ENCODE measurements around the gene ASF1A. TPM values are rescaled to one million over a fixed set of nuclear protein-coding genes. Genes with fewer than 3 reads are reported as not detected.

The ASF1A gene
- total RNA-seq, 2 experiments from 2014 or later = 10.7 to 11.9 TPM

GRCh38 chr6:118903691-118904090, 9.7 kb downstream of the ASF1A start:
- ChIA-PET CTCF (no interaction called here), POLR2A (interaction anchor here (1.6 kb wide), 1 partner anchor 10 kb away, joined by 9 read pairs; the partner anchor contains the start of gene ASF1A)
- H3K36me3 ChIP-seq (ENCODE audit: insufficient read depth, low read length) = peaks cover 89% of the 10 kb centered on the region
- Mint-ChIP-seq H3K36me3 (ENCODE audit: low read depth) (peaks cover 95% of the 10 kb centered on the region), H3K4me3 (no peak overlapping the region), H3K27me3 (no peaks in the 10 kb centered on the region), H3K27ac (peak overlapping the region; percentile 16), H3K4me1 (ENCODE audit: low read depth) (peaks cover 85% of the 10 kb centered on the region), H3K9me3 (no peaks in the 10 kb centered on the region)
- DNase-seq (no peak), ATAC-seq (ENCODE audit: poor library complexity) (no peak)
- H3K9me3 ChIP-seq (ENCODE audit: control insufficient read depth in 1 of 2, insufficient read depth in 1 of 2, low read length in 2 of 2) = no peaks in the 10 kb centered on the region
- H3K27me3 ChIP-seq (ENCODE audit: control insufficient read depth in 1 of 2, insufficient read depth in 2 of 2, low read length in 2 of 2) = no peaks in the 10 kb centered on the region
- H3K4me1 ChIP-seq (ENCODE audit: insufficient read depth, low read length) = peaks cover 25% of the 10 kb centered on the region
- no peak overlapping the region for H3K27ac ChIP-seq (ENCODE audit: low read depth in 1 of 2, low read length in 2 of 2)
- no peak for TF ChIP-seq CTCF (IDR thresholded peaks at IDR 0.05)
- H3K4me3 ChIP-seq (ENCODE audit: low read length) = no peak overlapping the region
- intact Hi-C loops (cut with DNase I, micrococcal nuclease) = no loop called here

DNA sequence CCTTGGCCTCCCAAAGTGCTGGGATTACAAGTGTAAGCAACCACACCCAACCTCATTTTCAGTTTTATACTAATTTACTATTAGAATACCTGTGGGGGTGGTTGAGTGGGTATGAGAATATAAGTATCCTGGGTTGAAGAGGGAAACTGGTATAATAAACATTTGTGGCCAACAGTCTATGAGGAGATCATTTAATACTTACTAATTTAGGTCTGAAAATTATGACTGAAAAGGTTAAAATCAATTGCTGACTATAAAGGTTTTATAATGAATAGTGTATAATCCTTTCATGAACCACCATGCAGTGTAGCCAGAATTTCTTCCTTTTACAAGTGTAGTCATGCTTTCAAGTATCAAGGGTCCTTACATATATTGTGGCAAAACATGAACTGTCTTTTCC, 11.1 kb downstream of the ASF1A start:
- Histone ChIP-seq H3K27ac (ENCODE audit: low read depth in 1 of 2, low read length in 2 of 2) (no peak overlapping the region), H3K27me3 (ENCODE audit: control insufficient read depth in 1 of 2, insufficient read depth in 2 of 2, low read length in 2 of 2) (no peaks in the 10 kb centered on the region), H3K4me3 (ENCODE audit: low read length) (no peak overlapping the region), H3K9me3 (ENCODE audit: control insufficient read depth in 1 of 2, insufficient read depth in 1 of 2, low read length in 2 of 2) (no peaks in the 10 kb centered on the region), H3K4me1 (ENCODE audit: insufficient read depth, low read length) (peaks cover 11% of the 10 kb centered on the region), H3K36me3 (ENCODE audit: insufficient read depth, low read length) (peaks cover 87% of the 10 kb centered on the region)
- DNase-seq (no peak), ATAC-seq (ENCODE audit: poor library complexity) (no peak)
- POLR2A ChIA-PET = interaction anchor here (1.5 kb wide), 1 partner anchor 9 kb away, joined by 6 read pairs; no protein-coding TSS in a partner anchor
- Mint-ChIP-seq H3K4me3 (no peak overlapping the region), H3K36me3 (ENCODE audit: low read depth) (peaks cover 94% of the 10 kb centered on the region), H3K27ac (peak overlapping the region; percentile 61), H3K9me3 (no peaks in the 10 kb centered on the region), H3K27me3 (no peaks in the 10 kb centered on the region), H3K4me1 (ENCODE audit: low read depth) (peaks cover 71% of the 10 kb centered on the region)
- intact Hi-C loops (cut with DNase I, micrococcal nuclease) = no loop called here
- TF ChIP-seq CTCF (IDR thresholded peaks at IDR 0.05) = no peak
- CTCF ChIA-PET = no interaction called here

GRCh38 chr6:118905851-118906250, 11.9 kb downstream of the ASF1A start:
- Mint-ChIP-seq H3K27ac (peak overlapping the region; percentile 61), H3K4me3 (no peak overlapping the region), H3K4me1 (ENCODE audit: low read depth) (peaks cover 64% of the 10 kb centered on the region), H3K36me3 (ENCODE audit: low read depth) (peaks cover 95% of the 10 kb centered on the region), H3K9me3 (no peaks in the 10 kb centered on the region), H3K27me3 (no peaks in the 10 kb centered on the region)
- Histone ChIP-seq H3K27ac (ENCODE audit: low read depth in 1 of 2, low read length in 2 of 2) (no peak overlapping the region), H3K27me3 (ENCODE audit: control insufficient read depth in 1 of 2, insufficient read depth in 2 of 2, low read length in 2 of 2) (no peaks in the 10 kb centered on the region), H3K4me1 (ENCODE audit: insufficient read depth, low read length) (peaks cover 6% of the 10 kb centered on the region), H3K9me3 (ENCODE audit: control insufficient read depth in 1 of 2, insufficient read depth in 1 of 2, low read length in 2 of 2) (no peaks in the 10 kb centered on the region), H3K4me3 (ENCODE audit: low read length) (no peak overlapping the region), H3K36me3 (ENCODE audit: insufficient read depth, low read length) (peaks cover 90% of the 10 kb centered on the region)
- ATAC-seq (ENCODE audit: poor library complexity) (peak; percentile 51), DNase-seq (peak in 2 of 14 experiments; percentile 29 to 46)
- POLR2A ChIA-PET = interaction anchor here (1.5 kb wide), 1 partner anchor 10 kb away, joined by 6 read pairs; no protein-coding TSS in a partner anchor
- CTCF ChIA-PET = interaction anchor here (1.5 kb wide), 1 partner anchor 8 kb away, joined by 4 read pairs; no protein-coding TSS in a partner anchor
- intact Hi-C loops (cut with DNase I, micrococcal nuclease) = no loop called here
- TF ChIP-seq CTCF (IDR thresholded peaks at IDR 0.05) = no peak
